A549 treated with dexamethasone at 1 μM for 4 hours (cell line): ENCODE data around the gene LRRC75A. TPM values are rescaled to one million over a fixed set of nuclear protein-coding genes. Genes with fewer than 3 reads are reported as not detected.

Experiments
- total RNA-seq: library from RNA; stranded (reverse); fragments of 200-300 nt; extraction: Qiagen RNA extraction; gene quantifications from 5 replicates; pipeline ENCODE4 v1.2.3, GENCODE V29; 2022

Gene LRRC75A
- 1.0 to 1.3 TPM (median 1.1 TPM) in 5 replicates for total RNA-seq

GRCh38 chr17:16491703-16492612 lies at the start of gene LRRC75A:
Gene LRRC75A (minus strand): TSS chr17:16492193. CDS start chr17:16491990, 203 bp downstream.

GRCh38 chr17:16415031-16415924 lies 76.7 kb downstream of the LRRC75A start, which contains the start of gene TRPV2:
Gene TRPV2 (plus strand): TSS chr17:16415571. CDS start chr17:16417669, 2,098 bp downstream.

Other genes starting within 250 kb of the LRRC75A start
- gene CENPV, start 138.7 kb downstream of the LRRC75A start, total RNA-seq, result 131 to 143 TPM (median 142 TPM) in 5 replicates
- gene UBB, start 111.1 kb downstream of the LRRC75A start, total RNA-seq, result 1,680 to 2,292 TPM (median 1,765 TPM) in 5 replicates
- 0.27 to 0.70 TPM (median 0.55 TPM) in 5 replicates for gene TRPV2, start 76.6 kb downstream of the LRRC75A start, total RNA-seq
- 8.3 to 11.6 TPM (median 9.3 TPM) in 5 replicates for gene ZNF287, start 77.0 kb upstream of the LRRC75A start, total RNA-seq
- gene ZNF624, start 161.7 kb upstream of the LRRC75A start, total RNA-seq, result 0.98 to 1.8 TPM (median 1.4 TPM) in 5 replicates
- 0.58 to 1.7 TPM (median 1.5 TPM) in 5 replicates for gene CCDC144A, start 198.0 kb upstream of the LRRC75A start, total RNA-seq